Measurements from ENCODE around the gene DNM3. TPM values are rescaled to one million over a fixed set of nuclear protein-coding genes. Genes with fewer than 3 reads are reported as not detected.

DNM3 gene
- total RNA-seq, 1 donor from 2014 or later = 7.7 TPM

DNA sequence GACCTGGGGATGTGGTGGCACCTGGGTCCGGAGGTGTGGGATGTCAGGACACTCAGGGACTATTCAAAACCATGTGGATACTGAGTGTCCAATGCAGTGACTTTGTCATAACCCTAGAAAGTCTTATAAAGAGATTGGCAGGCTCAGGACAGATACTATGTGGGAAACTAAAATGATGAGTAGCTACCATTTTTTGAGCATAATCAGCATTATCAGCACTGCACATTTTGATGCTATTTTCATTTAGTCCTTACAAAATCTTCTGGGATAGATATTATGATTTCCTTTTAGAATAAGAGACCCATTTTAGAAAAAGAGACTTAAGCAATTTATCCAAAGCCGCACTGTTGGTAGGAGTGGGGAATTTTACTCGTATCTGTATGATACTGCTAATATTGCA lies 93.4 kb downstream of the DNM3 start:
- no peak for DNase-seq (ENCODE audit: low spot score)
- no peak for TF ChIP-seq CTCF (IDR thresholded peaks at IDR 0.05; ENCODE audit: unreplicated experiment)
- Mint-ChIP-seq H3K27ac (ENCODE audit: unreplicated experiment) (no peak overlapping the region), H3K4me1 (ENCODE audit: unreplicated experiment) (peaks cover 1% of the 10 kb centered on the region), H3K36me3 (ENCODE audit: low read depth, unreplicated experiment) (no peaks in the 10 kb centered on the region), H3K27me3 (ENCODE audit: unreplicated experiment) (peaks cover 4% of the 10 kb centered on the region), H3K4me3 (ENCODE audit: unreplicated experiment) (no peak overlapping the region), H3K9me3 (ENCODE audit: unreplicated experiment) (no peaks in the 10 kb centered on the region)

DNA sequence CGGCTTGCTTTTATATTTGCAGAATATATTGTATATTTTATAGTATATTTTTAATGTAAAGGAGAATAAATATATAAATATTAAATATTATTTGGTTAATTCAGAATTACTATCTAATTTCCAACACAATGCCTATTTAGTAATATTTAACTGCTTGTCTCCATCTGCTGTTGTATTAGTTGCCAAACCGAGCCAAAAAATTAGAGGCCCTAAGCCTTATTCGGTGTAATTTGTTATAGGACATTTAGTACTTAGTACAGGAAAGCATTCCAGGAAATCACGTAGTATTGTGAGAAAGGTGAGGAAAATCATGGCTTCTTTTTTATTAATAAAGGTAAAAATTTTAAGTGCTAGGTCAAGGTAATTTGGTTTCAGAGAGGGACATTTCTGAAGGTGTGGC lies 93.8 kb downstream of the DNM3 start:
- Mint-ChIP-seq H3K4me3 (ENCODE audit: unreplicated experiment) (no peak overlapping the region), H3K27me3 (ENCODE audit: unreplicated experiment) (peaks cover 4% of the 10 kb centered on the region)

DNA sequence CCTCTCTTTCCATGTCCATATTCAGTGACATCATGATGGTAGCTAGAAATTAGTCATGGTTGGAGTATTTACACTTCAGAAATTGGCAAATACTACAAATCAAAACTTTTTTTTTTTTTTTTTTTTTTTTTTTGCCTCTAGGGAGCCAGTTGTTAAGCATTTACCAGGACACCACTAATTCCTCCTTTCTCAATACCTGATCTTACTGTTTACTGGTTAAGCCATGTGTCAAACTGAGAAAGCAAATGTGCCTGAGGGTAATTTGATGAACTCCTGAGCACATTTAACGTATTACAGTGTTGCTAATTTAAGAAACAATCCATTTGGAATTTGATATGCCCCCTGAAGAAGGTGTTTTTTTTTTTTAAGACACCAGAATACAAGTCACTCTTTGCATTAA lies 94.4 kb downstream of the DNM3 start:
- TF ChIP-seq CTCF (IDR thresholded peaks at IDR 0.05; ENCODE audit: unreplicated experiment) = no peak
- Mint-ChIP-seq H3K27ac (ENCODE audit: unreplicated experiment) (no peak overlapping the region), H3K4me3 (ENCODE audit: unreplicated experiment) (no peak overlapping the region), H3K36me3 (ENCODE audit: low read depth, unreplicated experiment) (no peaks in the 10 kb centered on the region), H3K27me3 (ENCODE audit: unreplicated experiment) (peaks cover 2% of the 10 kb centered on the region), H3K4me1 (ENCODE audit: unreplicated experiment) (peaks cover 9% of the 10 kb centered on the region), H3K9me3 (ENCODE audit: unreplicated experiment) (no peaks in the 10 kb centered on the region)
- DNase-seq (ENCODE audit: low spot score) = no peak

More for the DNA sequence above, 93.8 kb downstream of the DNM3 start:
- DNase-seq (ENCODE audit: low spot score) = no peak
- Mint-ChIP-seq H3K9me3 (ENCODE audit: unreplicated experiment) (no peaks in the 10 kb centered on the region), H3K36me3 (ENCODE audit: low read depth, unreplicated experiment) (no peaks in the 10 kb centered on the region), H3K4me1 (ENCODE audit: unreplicated experiment) (peaks cover 5% of the 10 kb centered on the region), H3K27ac (ENCODE audit: unreplicated experiment) (no peak overlapping the region)
- TF ChIP-seq CTCF (IDR thresholded peaks at IDR 0.05; ENCODE audit: unreplicated experiment) = no peak

DNA sequence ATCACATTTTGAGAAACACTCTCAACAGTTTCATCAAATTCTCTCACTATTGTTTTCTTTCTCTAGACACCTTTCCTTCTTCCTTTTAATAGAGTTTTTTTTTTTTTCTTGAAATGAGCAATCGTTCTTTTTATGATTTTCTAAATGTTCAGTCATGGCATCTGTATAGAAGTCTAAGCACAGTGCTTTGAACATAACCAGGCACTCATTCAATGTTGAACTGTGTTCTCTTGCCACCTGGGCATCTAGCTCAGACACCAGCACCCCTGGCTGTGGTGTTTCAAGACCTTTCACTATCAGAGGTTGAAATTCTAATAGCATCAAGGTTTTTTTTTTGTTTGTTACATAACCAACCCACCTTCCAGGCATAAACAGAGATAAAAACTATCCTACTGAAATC lies 96.6 kb downstream of the DNM3 start:
- DNase-seq (ENCODE audit: low spot score) = no peak
- H3K27ac Mint-ChIP-seq (ENCODE audit: unreplicated experiment) = no peak overlapping the region
- no peaks in the 10 kb centered on the region for H3K9me3 Mint-ChIP-seq (ENCODE audit: unreplicated experiment)
- H3K27me3 Mint-ChIP-seq (ENCODE audit: unreplicated experiment) = peaks cover 2% of the 10 kb centered on the region
- H3K4me3 Mint-ChIP-seq (ENCODE audit: unreplicated experiment) = no peak overlapping the region
- H3K4me1 Mint-ChIP-seq (ENCODE audit: unreplicated experiment) = peaks cover 15% of the 10 kb centered on the region
- H3K36me3 Mint-ChIP-seq (ENCODE audit: low read depth, unreplicated experiment) = no peaks in the 10 kb centered on the region
- TF ChIP-seq CTCF (IDR thresholded peaks at IDR 0.05; ENCODE audit: unreplicated experiment) = no peak

DNA sequence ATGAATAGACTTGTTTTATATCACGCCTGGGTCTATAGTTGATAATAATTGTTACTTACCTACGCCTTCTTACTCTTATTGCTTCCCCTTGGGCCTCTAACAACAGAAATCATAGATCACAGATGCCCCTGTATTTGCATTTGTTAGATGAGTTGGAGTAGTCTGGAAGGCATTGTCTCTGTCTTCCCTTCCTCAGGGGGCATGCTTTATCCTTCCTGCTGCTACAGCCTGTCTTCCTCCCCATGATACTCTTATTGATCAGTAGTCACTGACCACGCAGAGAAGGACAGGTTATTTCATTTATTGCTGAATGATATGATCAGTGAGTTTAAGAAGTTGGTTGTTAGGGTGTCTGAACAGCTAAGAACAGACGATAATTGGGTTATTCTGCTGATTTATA lies 98.4 kb downstream of the DNM3 start:
- TF ChIP-seq CTCF (IDR thresholded peaks at IDR 0.05; ENCODE audit: unreplicated experiment) = no peak
- peaks cover 15% of the 10 kb centered on the region for H3K4me1 Mint-ChIP-seq (ENCODE audit: unreplicated experiment)
- H3K27me3 Mint-ChIP-seq (ENCODE audit: unreplicated experiment) = no peaks in the 10 kb centered on the region
- H3K4me3 Mint-ChIP-seq (ENCODE audit: unreplicated experiment) = no peak overlapping the region
- H3K27ac Mint-ChIP-seq (ENCODE audit: unreplicated experiment) = no peak overlapping the region
- H3K36me3 Mint-ChIP-seq (ENCODE audit: low read depth, unreplicated experiment) = no peaks in the 10 kb centered on the region
- no peaks in the 10 kb centered on the region for H3K9me3 Mint-ChIP-seq (ENCODE audit: unreplicated experiment)
- no peak for DNase-seq (ENCODE audit: low spot score)

Measured in endothelial cell (in vitro differentiated cells).